Osteocyte (in vitro differentiated cells): Measurements from ENCODE around the gene PRKCE. TPM values are rescaled to one million over a fixed set of nuclear protein-coding genes. Genes with fewer than 3 reads are reported as not detected.
A peak's percentile ranks its signal among the peaks of the same experiment; 100 is the strongest.

Source experiments
- DNase-seq: peaks from one replicate; pipeline ENCODE4 v3.0.0; 2021; ENCODE audit warnings: mixed read lengths; ENCODE audit not compliant: unreplicated experiment; ENCODE audit errors: extremely low spot score
- H3K27ac Mint-ChIP-seq: one replicate; pipeline ENCODE4 v1.8.0; 2021; ENCODE audit warnings: mild to moderate bottlenecking, mixed read lengths; ENCODE audit not compliant: unreplicated experiment
- H3K27me3 Mint-ChIP-seq: one replicate; pipeline ENCODE4 v1.8.0; 2021; ENCODE audit warnings: mixed read lengths; ENCODE audit not compliant: unreplicated experiment
- H3K36me3 Mint-ChIP-seq: one replicate; pipeline ENCODE4 v1.8.0; 2021; ENCODE audit warnings: mixed read lengths; ENCODE audit not compliant: unreplicated experiment
- H3K4me1 Mint-ChIP-seq: one replicate; pipeline ENCODE4 v1.8.0; 2021; ENCODE audit warnings: mixed read lengths; ENCODE audit not compliant: unreplicated experiment
- H3K4me3 Mint-ChIP-seq: one replicate; pipeline ENCODE4 v1.8.0; 2021; ENCODE audit warnings: mild to moderate bottlenecking, moderate library complexity, mixed read lengths; ENCODE audit not compliant: unreplicated experiment
- H3K9me3 Mint-ChIP-seq: one replicate; pipeline ENCODE4 v1.8.0; 2021; ENCODE audit warnings: mixed read lengths; ENCODE audit not compliant: unreplicated experiment
- CTCF ChIP-seq: fragments of 200-600 bp; sonication (generic); IDR thresholded peaks from 2 replicates; pipeline ENCODE4 v1.5.0; 2021; ENCODE audit warnings: antibody characterized with exemption, mild to moderate bottlenecking, moderate library complexity
- total RNA-seq: library from RNA; stranded (reverse); gene quantifications from 2 replicates; pipeline ENCODE4 v1.2.1, GENCODE V29; 2021

Gene PRKCE
- total RNA-seq, 1 donor from 2014 or later = 13.8 TPM

GRCh38 chr2:46008091-46008870 lies 356.8 kb downstream of the PRKCE start:
- Mint-ChIP-seq H3K4me1 (peaks cover 6% of the 10 kb centered on the region), H3K27ac (no peak overlapping the region), H3K36me3 (peaks cover 14% of the 10 kb centered on the region), H3K27me3 (no peaks in the 10 kb centered on the region), H3K9me3 (no peaks in the 10 kb centered on the region), H3K4me3 (no peak overlapping the region)
- no peak for DNase-seq
- no peak for TF ChIP-seq CTCF

- DNase-seq = no peak
- H3K36me3 Mint-ChIP-seq = peaks cover 16% of the 10 kb centered on the region
- no peak overlapping the region for H3K4me3 Mint-ChIP-seq
- H3K27me3 Mint-ChIP-seq = no peaks in the 10 kb centered on the region
- no peak for TF ChIP-seq CTCF
- H3K9me3 Mint-ChIP-seq = no peaks in the 10 kb centered on the region
- H3K27ac Mint-ChIP-seq = no peak overlapping the region
- peaks cover 15% of the 10 kb centered on the region for H3K4me1 Mint-ChIP-seq
These were observed 357.8 kb downstream of the PRKCE start for GRCh38 chr2:46009315-46009714.

GRCh38 chr2:46009772-46010171 lies 358.3 kb downstream of the PRKCE start:
- H3K4me3 Mint-ChIP-seq = no peak overlapping the region
- H3K36me3 Mint-ChIP-seq = peaks cover 16% of the 10 kb centered on the region
- no peaks in the 10 kb centered on the region for H3K9me3 Mint-ChIP-seq
- H3K27ac Mint-ChIP-seq = no peak overlapping the region
- TF ChIP-seq CTCF = no peak
- no peaks in the 10 kb centered on the region for H3K27me3 Mint-ChIP-seq
- peaks cover 18% of the 10 kb centered on the region for H3K4me1 Mint-ChIP-seq
- no peak for DNase-seq

- no peak overlapping the region for H3K4me3 Mint-ChIP-seq
- DNase-seq = no peak
- no peak overlapping the region for H3K27ac Mint-ChIP-seq
- peaks cover 16% of the 10 kb centered on the region for H3K36me3 Mint-ChIP-seq
- no peak for TF ChIP-seq CTCF
- H3K4me1 Mint-ChIP-seq = peaks cover 24% of the 10 kb centered on the region
- no peaks in the 10 kb centered on the region for H3K9me3 Mint-ChIP-seq
- no peaks in the 10 kb centered on the region for H3K27me3 Mint-ChIP-seq
These were observed 358.9 kb downstream of the PRKCE start for GRCh38 chr2:46010223-46010924.

GRCh38 chr2:46010925-46011490 lies 359.5 kb downstream of the PRKCE start:
- Mint-ChIP-seq H3K27me3 (no peaks in the 10 kb centered on the region), H3K4me3 (no peak overlapping the region), H3K4me1 (peaks cover 30% of the 10 kb centered on the region), H3K27ac (no peak overlapping the region), H3K36me3 (peaks cover 16% of the 10 kb centered on the region), H3K9me3 (no peaks in the 10 kb centered on the region)
- peak; percentile 78 for TF ChIP-seq CTCF
- no peak for DNase-seq
